NCI-H146 treated with DMSO at 0.1 percent for 48 hours (cell line): Measurements from ENCODE around the gene TMEM119.
"Not testable (repeated sequence)": the region's sequence is repeated elsewhere in the genome, so short reads cannot be mapped to it uniquely, and the experiment has no call there.

ENCODE experiments used
- DNase-seq: peaks from one replicate; lab custom pipeline; 2025; ENCODE audit not compliant: unreplicated experiment; lab: John Stamatoyannopoulos, UW

Gene TMEM119

DNA sequence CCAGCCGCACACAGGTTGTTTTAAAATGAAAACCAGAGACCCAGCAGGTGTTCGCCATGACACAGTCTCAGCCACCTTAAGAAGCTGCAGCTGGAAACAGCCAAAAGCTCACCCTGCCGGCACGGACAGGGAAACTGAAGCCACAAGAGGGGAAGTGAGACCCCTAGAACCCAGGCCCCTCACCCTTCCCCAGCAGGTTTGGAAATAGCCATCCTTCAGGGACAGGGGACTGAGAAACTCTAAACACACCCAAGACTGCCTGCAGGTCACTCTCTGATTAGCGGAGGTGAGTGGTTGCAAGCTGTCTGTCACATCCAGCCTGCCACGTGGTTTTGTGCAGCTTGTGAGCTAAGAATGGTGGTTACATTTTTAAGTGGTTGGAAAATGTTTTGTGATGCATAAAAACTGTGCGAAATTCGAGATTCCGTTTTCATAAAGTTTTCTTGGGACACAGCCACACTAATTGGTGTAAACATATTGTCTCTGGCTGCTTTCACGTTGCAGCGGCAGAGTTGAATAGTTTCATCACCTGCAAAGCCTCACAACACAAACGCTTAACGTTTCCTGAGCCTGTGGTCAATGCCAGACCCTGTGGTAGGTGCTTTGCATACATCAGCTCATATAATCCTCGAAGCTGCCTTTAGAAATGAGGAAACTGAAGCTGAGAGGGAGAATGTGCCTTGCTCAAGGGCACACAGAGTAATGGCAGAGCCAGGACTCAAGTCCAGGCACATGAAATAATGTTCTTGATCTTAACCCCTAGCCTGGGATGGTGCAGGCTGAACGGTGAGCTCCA is 37.5 kb upstream of the TMEM119 start:
- DNase-seq = no peak

- no peak for DNase-seq
Measured at GRCh38 chr12:108634341-108634751, 36.5 kb upstream of the TMEM119 start.

GRCh38 chr12:108633534-108634248 is 35.8 kb upstream of the TMEM119 start, which contains the start of gene SELPLG:
TSS of gene SELPLG (minus strand) at chr12:108633894. CDS start at chr12:108624307, 9,587 bp downstream.
- no peak for DNase-seq

- no peak for DNase-seq
Measured at GRCh38 chr12:108633081-108633533, 35.2 kb upstream of the TMEM119 start.

GRCh38 chr12:108631261-108631660 is 33.4 kb upstream of the TMEM119 start:
- DNase-seq = not testable (repeated sequence)

DNA sequence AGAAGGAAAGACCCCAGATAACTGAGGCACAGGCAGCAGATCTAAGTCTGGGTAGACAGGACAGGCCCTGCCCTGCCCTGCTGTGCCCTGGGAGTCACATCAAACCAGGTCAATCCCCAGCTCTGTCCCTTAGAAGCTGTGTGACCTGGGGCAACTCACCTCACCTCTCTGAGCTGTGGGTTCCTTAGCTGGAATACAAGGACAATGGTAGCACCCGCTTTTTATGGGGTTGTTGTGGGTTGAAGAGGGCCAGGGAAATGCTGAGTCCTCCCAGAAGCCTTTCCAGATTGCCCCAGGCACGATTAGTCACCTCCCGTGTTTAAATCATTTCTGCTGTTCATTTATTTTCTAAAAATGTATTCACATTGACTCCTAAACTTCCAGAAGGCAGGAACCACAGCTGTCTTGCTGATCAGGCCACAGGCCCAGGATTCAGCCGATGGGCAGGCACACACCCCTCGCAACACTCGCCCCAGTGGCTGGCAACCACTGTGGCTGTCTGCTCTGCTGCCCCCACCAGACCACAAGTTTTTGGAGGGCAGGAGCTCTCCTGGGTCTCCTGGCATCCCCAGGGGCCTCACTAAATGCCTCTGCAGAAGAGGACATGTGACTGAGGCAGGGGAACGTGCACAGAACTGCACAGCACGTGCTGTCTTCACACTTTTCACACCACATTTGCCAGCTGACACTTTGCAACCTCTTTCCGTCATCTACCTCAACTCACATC is 32.8 kb upstream of the TMEM119 start:
- no peak for DNase-seq

DNA sequence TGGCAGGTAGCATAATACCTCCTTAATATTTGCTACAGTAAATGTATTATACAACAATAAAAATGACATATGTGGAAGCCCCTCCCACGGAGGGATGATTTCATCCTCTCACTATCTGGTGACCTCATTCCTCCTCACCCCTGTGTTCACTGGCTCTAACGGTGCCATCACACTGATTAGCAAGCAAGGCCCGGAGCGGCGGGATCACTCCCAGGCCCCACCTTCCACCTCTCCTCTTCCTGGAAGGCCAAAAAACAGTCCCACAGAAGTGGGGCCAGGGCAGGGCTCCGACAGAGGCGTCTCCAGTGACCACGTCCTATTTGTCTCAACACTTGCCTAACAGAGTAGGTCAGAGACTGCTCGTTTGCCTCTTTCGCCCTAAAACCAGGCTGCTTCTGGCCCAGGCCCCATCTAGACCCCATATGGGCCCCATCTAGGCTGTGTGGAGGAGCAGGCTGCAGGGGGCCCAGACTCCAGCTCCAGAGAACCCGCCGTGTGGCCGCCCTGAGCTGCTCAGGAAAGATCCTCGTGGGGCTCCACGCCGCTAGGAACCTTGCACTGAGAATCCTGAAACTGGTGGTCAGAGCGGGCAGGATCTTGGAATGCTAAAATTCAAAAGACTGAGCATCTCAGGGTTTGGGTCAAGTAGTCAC is 32.1 kb upstream of the TMEM119 start:
- DNase-seq = no peak

DNA sequence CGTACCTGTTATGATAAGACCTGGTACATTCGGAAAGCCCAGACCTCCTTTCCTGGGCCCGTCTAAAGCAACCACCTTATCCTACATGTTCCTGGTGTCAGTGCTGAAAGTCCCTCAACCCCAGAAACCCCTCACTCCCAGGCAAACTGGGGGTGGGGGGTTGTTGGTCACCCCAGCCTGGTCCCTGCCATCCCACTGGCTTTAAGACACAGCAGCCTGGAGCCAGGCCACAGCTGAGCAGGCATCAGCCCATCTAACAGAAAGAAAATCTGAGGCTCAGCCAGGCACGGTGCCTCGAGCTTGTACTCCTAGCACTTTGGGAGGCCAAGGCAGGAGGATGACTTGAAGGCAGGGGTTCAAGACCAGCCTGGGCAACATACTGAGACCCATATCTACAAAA is 31.3 kb upstream of the TMEM119 start:
- DNase-seq = no peak

DNA sequence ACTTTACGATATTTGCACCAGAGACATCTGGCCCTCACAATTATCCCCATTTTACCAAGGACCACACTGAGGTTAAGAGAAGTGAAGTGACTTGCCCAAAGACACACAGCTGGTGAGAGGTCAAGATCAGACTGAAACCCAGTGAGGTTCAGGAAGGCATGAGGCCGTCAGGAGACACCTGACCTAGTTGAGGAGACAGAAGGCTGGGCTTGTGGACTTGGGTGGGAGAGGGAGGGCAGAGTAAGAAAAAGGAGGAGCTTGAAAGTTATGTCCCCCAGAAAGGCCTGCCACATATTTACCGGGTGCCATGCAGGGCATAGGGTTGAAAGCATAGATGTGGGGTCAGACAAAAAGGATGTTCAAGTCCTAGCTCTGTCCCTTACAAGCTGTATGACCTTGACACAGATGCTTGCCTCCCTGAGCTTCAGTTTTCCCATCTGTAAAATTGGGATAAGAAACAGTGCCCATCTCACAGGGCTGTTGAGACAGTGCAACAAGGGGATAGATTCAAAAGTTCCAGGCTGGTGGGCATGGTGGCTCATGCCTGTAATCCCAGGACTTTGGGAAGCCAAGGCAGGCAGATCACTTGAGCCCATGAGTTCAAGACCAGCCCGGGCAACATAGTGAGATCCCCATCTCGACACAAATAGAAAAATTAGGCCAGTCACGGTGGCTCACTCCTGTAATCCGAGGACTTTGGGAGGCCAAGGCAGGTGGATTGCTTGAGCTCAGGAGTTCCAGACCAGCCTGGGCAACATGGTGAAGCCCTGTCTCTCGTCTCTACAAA is 29.4 kb upstream of the TMEM119 start:
- no peak for DNase-seq

DNA sequence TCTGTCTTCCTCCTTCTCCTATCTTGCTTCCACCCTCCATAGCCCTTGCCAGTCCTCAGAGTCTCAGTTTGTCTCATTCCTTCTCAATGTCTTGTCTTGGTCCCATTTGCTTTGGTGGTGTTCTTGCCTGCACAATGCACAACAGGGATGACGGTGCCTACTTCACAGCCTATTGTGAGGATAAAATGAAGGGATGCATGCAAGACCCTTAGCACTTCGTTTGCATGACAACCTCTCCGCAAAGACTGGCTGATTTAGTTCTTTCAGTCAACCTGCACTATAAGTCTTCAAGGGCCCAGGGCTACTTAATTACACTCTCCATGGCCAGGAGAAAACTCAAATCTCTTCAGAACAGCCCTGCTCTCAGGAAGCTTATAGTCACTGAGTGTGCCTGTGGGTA is 27.3 kb upstream of the TMEM119 start:
- no peak for DNase-seq

DNA sequence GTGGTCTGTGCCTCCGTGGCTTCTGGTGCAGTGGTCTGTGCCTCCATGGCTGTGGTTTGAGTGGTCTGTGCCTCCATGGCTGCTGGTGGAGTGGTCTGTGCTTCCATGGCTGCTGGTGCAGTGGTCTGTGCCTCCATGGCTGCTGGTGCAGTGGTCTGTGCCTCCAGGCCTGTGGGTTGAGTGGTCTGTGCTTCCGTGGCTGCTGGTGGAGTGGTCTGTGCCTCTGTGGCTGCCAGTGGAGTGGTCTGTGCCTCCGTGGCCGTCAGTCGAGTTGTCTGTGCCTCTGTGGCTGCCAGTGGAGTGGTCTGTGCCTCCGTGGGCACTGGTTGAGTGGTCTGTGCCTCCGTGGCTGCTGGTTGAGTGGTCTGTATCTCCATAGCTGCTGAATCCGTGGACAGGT is 25.7 kb upstream of the TMEM119 start:
- DNase-seq = no peak

GRCh38 chr12:108622921-108623514 is 25.1 kb upstream of the TMEM119 start:
- no peak for DNase-seq

DNA sequence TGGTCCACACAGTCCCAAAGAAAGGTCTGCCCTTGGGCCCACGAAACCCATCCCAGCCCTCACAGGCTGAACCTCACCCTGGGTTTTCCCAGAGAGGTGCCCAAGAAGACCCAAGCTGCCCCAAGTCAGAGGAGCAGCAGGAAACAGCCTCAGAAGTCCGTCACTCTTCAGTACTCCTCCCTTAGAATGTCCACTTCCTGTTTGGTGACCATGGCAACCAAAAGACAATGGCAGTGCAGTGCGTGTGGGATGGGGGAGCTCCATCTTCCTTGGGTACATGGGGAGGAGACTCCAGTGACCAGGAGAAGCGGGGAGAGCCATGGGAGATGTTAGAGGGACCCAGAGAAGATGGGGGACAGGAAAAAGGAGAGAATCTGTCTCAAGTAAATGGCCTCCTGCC is 24.5 kb upstream of the TMEM119 start:
- peak; percentile 39 for DNase-seq

- DNase-seq = no peak
Measured at GRCh38 chr12:108621161-108621560, 23.3 kb upstream of the TMEM119 start.

DNA sequence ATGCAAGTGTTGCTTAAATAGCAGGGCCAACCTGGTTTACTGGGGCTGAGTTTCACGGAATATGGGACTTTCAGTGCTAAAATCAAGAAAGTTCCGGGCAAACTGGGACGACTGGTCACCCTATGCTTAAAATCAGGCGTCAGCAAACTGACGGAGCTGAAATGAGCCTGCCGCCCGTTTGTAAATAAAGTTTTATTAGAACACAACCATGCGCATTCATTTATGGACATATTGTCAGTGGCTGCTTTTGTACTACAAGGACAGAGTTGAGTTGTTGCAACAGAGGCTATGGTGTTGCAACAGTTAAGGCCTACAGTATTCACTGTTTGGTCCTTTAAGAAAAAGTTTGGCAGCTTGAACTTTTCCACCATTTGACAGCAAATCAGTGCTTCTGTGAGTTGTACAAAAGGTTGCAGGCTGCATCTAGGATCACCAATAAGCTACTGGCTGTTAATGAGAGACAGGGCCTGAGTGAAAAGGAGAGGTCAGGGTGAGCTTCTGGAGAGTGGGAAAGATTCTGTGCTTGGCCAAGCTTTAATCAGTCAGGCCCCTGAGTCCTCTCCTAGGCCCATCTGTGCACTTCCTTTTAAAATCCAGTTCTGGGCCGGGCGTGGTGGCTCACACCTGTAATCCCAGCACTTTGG is 22.5 kb upstream of the TMEM119 start:
- DNase-seq = no peak

DNA sequence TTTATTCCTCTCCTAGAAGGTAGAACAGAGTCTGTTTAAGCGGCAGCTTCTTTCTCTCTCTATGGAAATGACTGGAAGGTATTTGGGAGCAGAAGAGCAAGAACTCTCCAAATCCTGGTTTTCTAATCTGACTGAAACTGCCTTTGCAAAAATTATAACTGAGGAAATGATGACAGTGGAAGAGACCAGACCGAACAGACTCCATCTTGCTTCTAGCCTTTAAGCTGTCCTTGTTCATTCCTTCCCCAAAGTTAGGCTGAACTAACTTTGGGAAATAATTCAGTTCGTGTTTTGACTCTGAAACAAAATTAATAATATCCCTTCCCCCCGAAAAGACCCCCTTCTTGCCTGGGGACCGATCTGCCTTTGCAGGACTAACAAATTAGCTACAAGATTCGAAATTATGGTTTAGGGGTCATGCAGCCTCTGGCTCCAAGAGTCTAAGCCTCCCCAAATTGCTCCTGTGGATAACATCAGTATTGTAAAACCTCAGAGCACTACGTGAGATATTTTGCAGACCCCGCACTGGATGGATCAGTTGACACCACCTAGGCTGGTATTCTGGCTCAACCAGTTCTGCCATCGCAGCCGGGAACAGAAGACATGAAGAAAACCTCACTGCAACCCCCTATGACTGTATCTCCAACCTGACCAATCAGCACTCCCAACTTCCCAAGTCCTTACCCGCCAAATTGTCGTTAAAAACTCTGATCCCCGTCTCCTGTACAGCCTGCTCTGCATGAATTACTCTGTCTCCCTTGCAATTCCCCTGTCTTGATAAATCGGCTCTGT is 21.7 kb upstream of the TMEM119 start:
- no peak for DNase-seq

- not testable (repeated sequence) for DNase-seq
Measured at GRCh38 chr12:108618953-108619274, 21.0 kb upstream of the TMEM119 start.

DNA sequence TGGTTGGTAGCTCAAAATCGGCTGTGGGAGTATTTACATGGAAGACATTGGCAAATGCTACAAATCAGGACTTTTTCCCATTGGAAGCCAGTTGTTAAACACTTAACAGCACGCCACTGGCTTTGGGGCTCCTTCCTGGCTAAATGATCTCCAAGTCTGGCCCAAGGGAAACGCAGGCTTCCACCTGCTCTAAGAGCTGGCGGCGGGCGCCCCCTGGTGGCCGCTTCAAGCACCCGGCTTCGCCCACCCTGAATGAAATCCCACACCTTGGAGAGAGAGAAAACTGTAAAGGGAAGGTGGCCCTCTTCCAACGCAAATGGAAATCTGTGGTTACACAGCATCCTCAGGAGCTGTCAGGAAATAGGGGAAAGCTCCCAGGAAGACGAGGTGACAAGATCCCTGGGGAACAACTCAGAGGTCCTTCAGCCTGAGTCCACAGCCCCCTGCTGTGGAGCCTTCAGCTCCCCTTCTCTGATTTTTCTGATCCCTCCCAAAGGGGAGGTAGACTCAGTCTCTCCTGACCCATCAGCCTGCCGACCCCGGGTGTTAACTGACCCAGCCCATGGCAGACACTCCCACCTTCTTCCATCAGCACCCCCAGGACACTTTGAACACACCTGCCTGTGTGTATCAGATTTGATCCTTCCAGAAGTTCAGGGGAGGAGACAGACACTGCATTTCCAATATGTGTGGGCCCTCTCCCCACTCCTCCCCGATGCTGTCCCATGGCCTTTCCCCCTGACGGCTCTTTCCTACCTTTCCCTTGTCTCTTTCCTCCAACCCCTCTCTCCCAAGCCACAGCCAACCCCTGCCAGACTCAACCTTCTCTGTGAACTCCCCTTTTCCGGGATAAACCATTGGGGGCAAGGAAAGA is 20.4 kb upstream of the TMEM119 start:
- peak; percentile 55 for DNase-seq
